ENCODE results near the gene HDGFL2.
A peak's percentile ranks its signal among the peaks of the same experiment; 100 is the strongest.
"Not testable (repeated sequence)": the region's sequence is repeated elsewhere in the genome, so short reads cannot be mapped to it uniquely, and the experiment has no call there.

HDGFL2 gene

DNA sequence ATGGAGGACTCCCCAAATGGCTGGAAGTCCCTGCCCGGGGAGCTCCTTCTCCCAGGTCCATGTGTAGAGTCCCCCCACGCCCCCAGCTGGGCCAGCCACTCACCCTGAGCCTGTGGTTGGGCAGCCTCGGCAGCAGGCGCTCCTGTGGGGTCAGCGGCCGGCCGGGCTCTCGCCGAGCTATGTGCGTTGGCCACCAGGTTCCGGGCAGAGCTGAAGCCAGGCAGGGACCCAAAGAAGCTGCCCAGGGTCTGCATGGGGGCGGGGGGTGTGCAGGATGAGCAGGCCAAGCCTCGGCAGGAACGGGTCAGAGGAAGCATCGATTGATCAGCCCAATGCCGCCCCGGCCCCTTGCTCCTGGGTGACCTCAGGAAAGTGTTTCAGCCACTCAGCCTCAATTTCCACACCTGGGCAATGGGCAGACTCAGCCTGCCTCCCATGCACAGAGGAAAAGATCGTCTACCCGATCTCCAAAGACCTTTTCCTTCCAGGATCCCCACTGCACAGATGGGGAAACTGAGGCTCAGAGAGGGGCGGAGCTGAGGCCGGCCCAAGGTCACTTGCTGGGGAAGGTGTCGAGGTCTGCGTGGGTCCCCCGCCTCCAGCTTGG, 45.5 kb downstream of the HDGFL2 start:
- DNase-seq, result no peak

DNA sequence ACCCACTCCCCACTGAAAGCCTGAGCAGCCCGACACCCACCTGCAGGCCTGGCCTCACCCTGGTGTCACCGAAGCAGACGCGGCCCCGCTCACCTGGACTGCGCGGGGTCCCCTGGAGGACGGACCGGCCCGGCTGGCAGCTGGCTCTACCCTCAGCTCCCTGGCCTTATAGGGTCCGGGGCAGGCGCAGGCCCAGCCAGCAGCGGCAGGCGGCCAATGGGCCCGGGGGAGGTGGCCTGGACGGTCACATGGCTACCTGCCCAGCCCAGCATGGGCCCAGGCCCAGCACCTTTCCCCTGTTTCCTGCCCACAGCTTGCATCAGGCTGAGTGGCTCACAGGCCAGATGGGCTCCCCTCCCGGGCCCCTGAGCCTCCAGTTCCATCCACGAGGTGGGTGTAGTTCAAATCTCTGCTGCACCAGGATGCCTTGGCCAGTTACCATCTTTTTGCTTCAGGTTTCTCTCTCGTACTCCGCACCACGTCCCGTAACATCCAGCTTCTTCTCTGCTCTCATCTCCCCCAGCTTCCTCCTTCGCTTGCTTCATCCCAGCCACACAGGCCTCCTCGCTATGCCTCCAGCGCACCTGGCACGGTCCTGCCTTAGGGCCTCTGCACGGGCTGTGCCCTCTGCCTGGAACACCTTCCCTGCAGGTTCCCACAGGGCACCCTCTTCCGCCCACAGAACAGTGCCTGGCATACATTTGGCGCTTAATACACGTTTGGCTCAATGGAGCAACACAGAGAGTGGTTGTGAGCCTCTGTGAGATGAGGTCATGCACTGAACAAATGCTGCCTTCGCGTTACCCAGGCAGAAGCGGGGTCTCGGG, 46.5 kb downstream of the HDGFL2 start, which contains the start of gene PLIN4:
Gene PLIN4 (minus strand): TSS at position 142 of the 827 bp plus-strand sequence. CDS start 214 bp downstream, outside the sequence.
- no peak for DNase-seq

DNA sequence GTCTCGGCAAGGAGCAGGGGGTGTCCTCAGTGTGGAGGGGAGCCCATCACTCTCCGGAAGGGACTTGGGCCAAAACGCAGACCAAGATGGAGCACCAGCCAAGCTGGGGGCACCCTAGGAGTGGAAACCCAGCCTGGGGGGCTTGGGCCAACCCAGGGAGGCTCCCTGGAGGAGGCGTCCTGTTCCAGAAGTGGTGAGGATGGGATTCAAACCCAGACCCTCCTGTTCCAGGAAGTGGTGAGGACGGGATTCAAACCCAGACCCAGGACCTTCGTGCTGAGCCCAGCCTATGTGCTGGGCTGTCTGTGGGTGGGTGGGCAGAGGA, 47.0 kb downstream of the HDGFL2 start:
- no peak for DNase-seq

DNA sequence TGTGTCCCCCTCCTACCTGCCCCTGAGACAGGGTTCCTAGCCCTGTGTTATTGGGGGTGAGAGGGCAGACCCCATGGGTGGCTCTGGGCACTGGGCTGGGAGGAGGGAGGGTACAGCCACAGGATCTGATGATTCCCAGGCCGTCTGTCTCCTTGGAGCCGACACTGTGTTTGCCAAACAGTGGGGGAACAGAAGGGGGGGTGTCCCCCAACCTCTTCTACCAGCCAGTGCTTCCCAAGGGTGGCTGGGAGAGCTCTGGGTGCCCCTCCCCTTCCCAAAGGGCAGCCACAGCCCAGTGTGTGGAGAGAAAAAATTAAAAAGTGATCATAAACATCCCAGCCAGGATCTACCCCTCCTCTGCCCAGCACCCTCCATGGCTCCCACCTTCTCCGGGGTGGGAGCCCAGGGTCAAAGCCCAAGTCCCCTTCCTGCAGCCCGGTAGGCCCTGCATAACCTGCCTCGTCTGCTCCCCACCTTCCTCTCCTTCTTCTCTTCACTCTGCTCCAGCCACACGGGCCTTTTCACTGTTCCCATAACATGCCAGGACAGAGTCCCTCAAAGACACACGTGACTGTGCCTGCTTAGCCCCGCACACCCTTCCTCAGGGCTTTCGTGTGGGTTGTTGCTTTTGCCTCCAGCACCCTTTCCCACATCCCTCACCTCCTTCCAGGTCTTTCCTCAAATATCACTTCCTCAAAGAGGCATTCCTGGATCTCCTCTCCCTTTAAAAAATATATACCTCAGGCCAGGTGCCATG, 47.6 kb downstream of the HDGFL2 start:
- DNase-seq, result no peak

DNA sequence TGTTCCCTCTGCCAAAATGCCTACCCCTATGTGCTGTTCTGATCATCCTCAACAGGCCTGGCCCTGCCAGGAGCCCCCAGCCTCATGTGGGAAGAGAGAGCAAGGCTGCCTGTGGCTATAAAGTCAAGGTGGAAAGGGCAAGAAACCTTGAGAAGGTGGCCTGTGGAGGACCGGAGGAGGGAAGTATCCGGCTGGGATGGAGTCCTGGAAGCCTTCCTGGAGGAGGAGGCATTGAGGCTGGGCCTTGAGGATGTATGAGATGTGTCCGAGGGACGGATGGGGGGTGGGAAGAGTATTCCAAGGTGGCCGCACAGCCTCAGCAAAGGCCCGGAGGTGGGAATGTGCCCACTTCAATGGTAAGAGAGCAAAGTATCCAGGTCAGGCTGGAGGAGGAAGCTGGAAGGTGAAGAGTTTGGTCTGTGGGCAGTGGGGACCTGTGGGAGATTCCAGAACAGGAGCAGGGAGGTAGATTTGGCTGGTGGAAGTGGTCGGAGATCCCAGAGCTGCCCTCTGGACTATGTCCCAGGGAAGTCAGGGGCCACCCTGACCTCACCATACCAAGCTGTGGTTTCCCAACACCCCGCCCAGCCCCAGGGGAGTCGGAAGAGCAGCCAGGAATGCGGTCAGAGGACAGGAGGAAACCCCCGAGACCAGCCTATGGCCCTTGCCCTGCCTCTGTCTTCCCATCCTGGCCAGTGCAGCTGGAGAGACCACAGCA, 49.2 kb downstream of the HDGFL2 start:
- no peak for DNase-seq

DNA sequence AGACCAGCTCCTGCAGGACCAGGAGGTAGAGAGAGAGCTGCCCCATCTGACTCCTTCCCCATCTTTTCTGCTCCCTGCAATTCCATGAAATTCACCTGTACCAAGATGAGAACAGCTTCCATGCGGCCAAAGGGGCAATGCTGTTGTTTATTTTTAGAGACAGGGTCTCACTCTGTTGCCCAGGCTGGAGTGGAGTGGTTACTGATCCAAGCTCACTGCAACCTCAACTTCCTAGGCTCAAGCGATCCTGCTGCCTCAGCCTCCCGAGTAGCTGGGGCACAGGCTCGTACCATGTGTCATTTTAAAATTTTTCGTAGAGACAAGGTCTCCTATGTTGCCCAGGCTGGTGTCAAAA, 49.8 kb downstream of the HDGFL2 start:
- DNase-seq, result no peak

DNA sequence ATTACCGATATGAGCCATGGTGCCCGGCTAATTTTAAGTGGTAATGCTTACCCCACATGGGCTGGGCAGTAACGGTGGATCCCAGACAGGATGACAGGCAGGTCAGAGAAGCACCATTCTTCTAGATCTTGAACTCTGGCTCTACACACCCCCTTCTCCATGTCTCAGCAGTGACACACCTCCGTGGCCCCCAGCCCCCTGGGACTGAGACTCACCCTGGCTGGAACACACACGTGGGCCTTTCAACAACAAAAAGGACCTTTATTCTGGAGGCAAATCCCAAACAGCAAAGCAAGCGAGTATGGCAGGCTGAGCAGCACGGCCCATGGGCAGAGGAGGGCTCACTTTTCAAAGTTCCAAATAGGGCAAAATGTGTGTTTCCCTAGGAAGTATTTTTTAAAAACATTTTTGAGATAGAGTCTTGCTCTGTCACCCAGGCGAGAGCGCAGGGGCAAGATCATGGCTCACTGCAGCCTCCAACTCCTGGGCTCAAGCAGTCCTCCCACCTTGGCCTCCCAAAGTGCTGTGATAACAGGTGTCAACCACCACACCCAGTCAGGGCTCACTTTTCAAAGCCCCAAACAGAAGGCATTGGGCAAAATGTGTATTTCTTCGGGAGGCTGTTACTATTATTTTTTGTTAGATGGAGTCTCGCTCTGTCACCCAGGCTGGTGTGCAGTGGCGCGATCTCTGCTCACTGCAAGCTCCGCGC, 50.4 kb downstream of the HDGFL2 start:
- DNase-seq, result no peak

DNA sequence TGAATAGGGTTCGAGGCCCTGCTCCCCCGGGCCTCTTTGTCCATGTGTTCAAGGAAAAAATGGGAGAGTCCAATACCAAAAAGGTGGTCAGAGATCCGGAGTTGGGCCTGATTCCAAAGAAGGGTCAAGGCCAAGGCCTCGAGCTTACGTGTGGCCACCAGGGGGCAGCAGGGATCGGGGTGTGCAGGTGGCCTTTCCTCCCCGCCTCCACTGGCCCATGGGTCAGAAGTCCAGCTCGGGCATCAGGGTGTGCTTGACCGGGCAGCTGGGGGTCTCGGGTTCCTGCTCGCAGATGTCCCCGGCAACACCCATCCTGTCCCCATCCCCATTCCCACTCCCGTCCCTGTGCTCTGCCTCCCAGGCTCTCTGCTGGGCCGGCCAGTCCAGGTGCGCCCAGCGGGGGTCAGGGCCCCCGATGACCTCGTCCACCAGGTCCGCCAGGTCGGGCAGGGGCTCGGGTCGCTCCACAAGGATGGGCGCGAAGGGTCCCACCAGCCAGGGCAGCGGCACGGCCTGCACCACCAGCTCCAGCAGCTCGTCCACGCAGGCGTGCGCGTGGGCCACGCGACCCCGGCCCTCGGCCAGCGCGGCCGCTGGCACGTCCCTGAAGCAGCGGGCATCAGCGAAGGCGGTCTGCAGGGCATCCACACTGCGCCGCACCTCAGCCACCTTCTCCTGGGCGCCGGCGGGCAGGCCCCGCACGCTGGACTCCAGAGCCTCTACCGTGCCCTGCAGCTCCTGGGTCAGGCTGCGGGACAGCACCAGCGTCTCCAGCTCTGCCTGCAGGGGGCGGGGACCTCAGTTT, 51.4 kb downstream of the HDGFL2 start:
- no peak for DNase-seq

DNA sequence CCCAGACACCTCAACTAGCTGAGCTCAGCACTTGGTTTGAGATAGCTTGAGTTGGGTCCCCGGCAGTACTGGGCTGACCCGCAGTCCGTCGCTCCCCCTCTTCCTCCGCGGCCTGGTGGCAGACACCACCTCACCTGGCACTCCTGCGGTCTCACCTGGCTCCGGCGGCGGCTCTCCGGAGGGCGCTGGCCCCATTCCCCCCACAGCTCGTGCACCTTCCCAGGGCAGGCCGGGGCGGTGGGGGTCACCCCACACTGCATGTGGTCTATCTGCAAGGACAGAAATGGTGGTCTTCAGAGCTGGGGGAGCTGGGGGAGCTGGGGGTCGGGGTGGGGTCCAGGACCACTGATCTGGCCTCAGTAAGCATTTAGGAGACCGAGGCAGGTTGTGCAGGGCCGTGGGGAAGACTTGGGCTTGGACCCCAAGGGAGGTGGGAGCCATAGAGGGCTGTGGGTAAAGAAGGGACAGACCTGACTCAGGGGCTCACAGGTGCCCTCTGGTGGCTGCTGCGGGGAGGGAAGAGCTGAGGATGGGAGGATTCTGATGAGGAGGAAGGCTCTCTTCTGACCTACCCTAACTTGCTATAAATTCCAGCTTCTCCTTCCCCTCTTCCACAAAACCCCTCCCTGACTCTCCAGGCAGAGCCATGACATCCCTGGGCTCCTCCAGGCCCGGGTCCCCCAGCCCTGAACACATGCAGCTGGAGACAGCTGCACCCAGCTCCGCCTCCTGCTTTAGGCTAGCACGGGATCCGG, 52.9 kb downstream of the HDGFL2 start:
- DNase-seq, result no peak

DNA sequence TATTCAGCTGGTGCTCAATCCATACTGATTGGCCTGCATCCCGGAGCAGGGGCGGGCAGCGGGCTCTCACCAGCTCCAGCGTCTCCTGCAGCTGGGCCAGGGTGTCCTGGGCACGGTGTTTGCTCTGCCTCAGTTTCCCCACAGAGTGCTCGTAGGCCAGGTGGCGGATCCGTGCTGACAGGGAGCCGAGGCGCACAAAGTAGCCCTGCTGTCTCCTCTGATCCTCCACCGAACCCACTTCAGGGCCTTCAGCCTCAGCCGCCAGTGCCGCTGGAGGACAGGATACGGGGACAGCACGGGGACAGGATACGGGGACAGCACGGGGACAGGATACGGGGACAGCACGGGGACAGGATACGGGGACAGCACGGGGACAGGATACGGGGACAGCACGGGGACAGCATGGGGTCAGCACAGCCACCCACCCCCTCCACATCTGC, 53.5 kb downstream of the HDGFL2 start:
- DNase-seq, result no peak

DNA sequence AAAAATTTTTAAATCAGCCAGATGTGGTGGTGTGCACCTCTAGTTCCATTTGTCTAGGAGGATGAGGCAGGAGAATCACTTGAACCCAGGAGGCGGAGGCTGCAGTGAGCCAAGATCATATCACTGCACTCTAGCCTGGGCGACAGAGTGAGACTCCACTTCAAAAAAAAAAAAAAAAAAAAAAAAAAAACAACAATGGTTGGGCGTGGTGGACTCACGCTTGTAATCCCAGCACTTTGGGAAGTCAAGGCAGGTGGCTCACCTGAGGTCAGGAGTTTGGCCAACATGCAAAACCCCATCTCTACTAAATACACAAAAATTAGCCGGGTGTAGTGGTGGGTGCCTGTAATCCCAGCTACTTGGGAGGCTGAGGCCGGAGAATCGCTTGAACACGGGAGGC, 55.3 kb downstream of the HDGFL2 start:
- not testable (repeated sequence) for DNase-seq

DNA sequence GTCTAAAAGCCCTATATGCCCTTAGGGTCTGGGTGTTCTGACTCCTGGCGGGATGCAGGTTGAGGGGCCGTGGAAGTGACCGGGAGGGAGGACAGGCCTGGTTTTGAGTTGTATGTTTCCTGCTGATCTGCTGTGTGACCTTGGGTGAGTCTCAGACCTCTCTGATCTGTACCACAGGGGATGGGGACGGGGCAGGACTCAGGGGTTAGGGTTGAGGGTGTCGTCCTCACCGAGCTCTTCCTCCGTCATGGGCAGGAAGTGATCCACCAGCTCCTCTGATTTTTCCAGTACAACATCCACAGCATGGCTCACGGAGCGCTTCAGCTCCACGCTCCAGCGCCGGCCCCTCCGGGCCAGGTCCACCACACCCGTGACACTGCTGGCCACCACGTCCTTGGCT, 56.7 kb downstream of the HDGFL2 start:
- DNase-seq, result no peak

DNA sequence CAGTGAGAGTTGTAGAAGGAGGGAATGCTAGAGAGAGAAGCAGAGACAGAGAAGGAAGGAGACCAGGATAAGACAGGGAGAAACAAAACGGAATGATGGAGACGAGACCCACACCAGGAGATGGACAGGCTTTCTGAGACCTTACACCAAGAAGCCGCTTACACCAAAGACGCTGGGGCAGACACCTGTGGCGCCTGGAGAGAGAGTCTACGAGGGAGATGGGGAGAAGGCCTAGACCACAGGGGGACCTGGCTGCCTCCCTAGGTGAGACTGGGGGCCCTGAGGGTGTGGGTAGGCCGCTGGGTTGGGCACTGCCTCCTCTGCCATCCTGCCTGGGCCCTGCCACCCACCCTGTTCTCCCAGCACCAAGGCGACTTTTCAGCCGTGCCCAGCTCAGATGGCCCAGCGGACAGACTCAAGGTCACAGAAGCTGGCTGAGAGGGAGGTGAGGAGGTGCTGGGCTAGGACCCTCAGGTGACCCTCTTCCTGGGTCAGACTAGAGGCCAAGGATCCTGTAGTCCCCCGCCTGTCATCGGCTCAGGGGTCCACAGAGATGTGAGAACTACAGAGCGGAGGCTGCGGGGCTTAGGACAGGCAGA, 57.9 kb downstream of the HDGFL2 start:
- no peak for DNase-seq

DNA sequence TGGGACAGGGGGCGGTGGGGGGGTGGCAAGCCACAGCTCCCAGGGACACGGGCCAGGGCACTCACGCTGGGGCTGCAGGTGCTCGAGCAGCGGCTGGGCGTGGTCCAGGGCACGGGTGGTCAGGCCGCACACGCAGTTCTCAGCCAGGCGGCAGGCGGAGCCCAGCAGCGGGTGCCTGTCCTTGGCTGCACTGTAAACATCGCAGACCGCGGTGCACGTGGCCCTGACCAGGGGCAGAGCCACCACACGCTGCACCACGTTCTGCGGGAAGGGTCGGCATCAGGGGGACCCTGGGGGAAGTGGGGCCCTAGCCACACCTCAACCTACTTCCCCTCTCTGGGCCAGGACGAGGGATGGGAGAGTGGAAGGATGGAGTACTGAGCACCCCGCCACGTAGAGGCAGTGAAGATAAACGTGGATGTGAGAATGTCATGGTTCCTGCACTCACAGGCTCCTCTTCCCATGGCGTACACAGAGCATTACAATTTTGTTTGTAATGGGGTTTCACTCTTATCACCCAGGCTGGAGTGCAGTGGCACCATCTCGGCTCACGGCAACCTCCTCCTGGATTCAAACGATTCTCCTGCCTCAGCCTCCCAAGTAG, 59.6 kb downstream of the HDGFL2 start:
- no peak for DNase-seq

DNA sequence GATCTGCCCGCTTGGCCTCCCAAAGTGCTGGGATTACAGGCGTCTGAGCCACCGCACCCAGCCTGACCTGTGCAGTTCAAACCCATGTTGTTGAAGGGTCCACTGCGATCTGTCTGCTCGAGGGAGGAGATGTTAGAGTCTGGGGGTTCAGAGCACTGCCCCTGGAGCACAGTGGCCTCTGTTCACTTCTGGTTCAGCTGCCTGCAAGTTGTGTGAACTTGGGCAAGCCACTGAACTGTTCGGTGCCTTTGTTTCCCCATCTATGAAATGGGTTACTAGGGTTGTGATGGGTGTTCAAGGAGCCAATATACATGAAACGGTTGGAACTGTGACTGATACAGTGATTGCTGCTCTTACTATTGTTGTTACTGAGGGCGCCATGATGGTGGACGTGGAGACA, 61.2 kb downstream of the HDGFL2 start:
- DNase-seq, result no peak

DNA sequence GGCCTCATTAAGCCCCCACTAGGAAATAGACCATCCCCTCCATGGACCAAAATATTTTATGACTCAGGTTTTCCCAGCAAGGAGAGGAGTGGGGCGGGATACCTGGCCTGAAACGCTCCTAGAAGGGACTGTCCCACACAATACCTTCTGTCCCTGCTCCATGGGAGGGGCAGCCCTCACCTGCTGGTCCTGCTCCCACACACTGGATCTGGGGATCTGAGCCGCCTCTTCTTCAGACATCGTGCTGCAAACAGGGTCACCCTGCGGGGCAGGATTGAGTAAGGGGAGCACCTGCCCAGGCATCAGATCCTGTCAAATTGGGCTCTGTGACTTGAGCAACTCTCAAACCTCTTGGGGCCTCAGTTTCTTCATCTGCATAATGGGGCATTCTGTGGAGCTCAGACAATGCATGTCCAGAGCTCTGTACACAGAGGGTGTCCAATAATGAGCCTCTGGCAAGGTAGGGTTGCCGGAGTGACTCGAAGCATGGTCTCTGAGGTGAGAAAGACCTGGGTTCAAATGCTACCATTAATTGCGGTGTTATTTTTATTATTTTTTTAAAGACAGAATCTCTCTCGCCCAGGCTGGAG, 61.8 kb downstream of the HDGFL2 start:
- no peak for DNase-seq

DNA sequence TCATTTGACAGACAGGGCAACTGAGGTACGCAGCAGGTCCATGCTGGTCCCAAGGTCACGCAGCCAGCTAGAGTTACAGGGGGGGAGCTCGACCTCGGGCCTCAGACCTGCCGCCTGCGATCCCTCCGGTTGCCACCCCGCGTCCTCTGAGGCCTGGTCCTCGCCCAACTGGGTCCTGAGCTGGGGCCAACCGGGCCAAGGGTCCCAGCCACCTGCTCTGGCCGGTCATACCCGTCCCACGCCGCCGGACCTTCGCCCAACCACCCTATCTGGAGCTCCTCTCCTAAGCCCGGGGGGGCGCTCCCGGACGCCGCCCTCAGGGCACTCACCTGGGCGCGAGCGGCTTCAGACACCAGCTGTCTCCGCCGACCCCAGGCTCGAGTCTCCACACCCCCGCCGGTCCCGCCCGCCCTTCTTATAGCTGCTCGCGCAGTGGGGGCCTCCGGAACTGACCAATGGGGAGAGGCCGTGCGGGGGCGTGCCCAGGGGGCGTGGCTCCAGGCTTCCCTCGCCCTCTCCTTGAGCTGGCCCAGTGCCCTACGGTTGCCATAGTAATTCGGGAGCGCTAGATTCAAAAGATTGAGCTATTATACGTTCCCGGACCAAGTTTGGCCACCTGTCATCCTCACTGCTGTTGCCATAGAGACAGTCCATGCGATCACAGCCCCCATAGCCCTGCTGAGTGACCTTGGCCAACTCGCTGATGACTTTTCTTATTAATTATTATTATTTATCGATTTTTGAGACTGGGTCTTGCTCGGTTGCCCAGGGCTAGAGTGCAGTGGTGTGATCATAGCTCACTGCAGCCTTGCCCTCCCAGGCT, 63.0 kb downstream of the HDGFL2 start, which contains the start of gene PLIN5:
Gene PLIN5 (minus strand): TSS at position 389 of the 823 bp plus-strand sequence. CDS start 1,150 bp downstream, outside the sequence.
- DNase-seq, result peak; percentile 80

DNA sequence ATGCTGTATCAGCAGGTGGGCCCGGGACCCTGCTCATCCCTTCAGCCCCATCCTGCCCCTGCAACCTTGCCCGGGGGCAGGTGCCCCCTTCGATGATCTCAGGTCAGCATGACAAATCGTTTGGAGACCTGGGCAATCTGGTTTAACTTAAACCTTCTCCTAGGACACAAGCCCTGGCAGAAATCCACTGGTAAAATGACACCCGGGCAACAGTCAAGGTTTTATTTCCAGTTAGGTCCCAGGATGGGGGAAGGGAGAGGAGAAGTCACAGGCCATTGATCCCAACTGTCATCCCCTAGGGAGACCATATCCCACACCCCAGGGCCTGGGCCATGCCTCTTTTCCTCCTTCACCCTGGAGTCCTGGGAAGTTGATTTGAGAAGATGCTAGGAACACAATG, 64.7 kb downstream of the HDGFL2 start:
- DNase-seq, result peak; percentile 58

Data from NCI-H2029 treated with DMSO at 0.1 percent for 48 hours (cell line).